ENCODE results near the gene KIF24. TPM values are rescaled to one million over a fixed set of nuclear protein-coding genes. Genes with fewer than 3 reads are reported as not detected.

KIF24 gene
- total RNA-seq, 2 donors from 2014 or later: 1.7 to 7.3 TPM

- Histone ChIP-seq H3K4me1 (replicated peaks) (peaks cover 7% of the 10 kb centered on the region), H3K9me3 (no peaks in the 10 kb centered on the region), H3K36me3 (no peaks in the 10 kb centered on the region), H3K27me3 (replicated peaks; ENCODE audit: insufficient read depth) (no peaks in the 10 kb centered on the region), H3K4me3 (peak within 1 kb of the TSS; percentile 59 to 65), H3K27ac (peak within 1 kb of the TSS; percentile 71 to 75)
- WGBS: under 1% methylated on average over 54 of the region's 54 CpGs
- DNase-seq (ENCODE audit: low spot score): peak; percentile 93
- intact Hi-C loops (cut with DNase I): loop anchor here (5.0 kb wide), 1 partner anchor 124 kb away; no protein-coding TSS in a partner anchor
- TF ChIP-seq POLR2AphosphoS5 (IDR thresholded peaks at IDR 0.05): peak; percentile 90
- peak in 2 of 4 experiments; percentile 6 to 22 for TF ChIP-seq CTCF (IDR thresholded peaks at IDR 0.05)
- peak; percentile 85 for TF ChIP-seq POLR2A (IDR thresholded peaks at IDR 0.05)
Observed at GRCh38 chr9:34376596-34377403, 47.7 kb upstream of the KIF24 start, which contains the start of gene MYORG. TSS of gene MYORG (minus strand) at chr9:34376898. CDS start at chr9:34372943, 3,955 bp downstream.

- Histone ChIP-seq H3K36me3 (no peaks in the 10 kb centered on the region), H3K9me3 (no peaks in the 10 kb centered on the region), H3K4me1 (replicated peaks) (peaks cover 7% of the 10 kb centered on the region), H3K27ac (peak overlapping the region; percentile 71 to 75), H3K27me3 (replicated peaks; ENCODE audit: insufficient read depth) (no peaks in the 10 kb centered on the region), H3K4me3 (peak overlapping the region; percentile 59 to 65)
- DNase-seq (ENCODE audit: low spot score): no peak
- WGBS: 14% methylated on average over 22 of the region's 22 CpGs
- peak in 2 of 4 experiments; percentile 30 to 49 for TF ChIP-seq CTCF (IDR thresholded peaks at IDR 0.05)
- no peak for TF ChIP-seq POLR2A (IDR thresholded peaks at IDR 0.05)
- TF ChIP-seq POLR2AphosphoS5 (IDR thresholded peaks at IDR 0.05): no peak
- intact Hi-C loops (cut with DNase I): loop anchor here (5.0 kb wide), 1 partner anchor 124 kb away; no protein-coding TSS in a partner anchor
Observed at GRCh38 chr9:34375901-34376595, 47.0 kb upstream of the KIF24 start.

- intact Hi-C loops (cut with DNase I): loop anchor here (5.0 kb wide), 1 partner anchor 123 kb away; no protein-coding TSS in a partner anchor
- Histone ChIP-seq H3K4me1 (replicated peaks) (peaks cover 5% of the 10 kb centered on the region), H3K4me3 (no peak overlapping the region), H3K27me3 (replicated peaks; ENCODE audit: insufficient read depth) (no peaks in the 10 kb centered on the region), H3K27ac (no peak overlapping the region), H3K36me3 (no peaks in the 10 kb centered on the region), H3K9me3 (no peaks in the 10 kb centered on the region)
- 68% methylated on average over 5 of the region's 5 CpGs for WGBS
- DNase-seq (ENCODE audit: low spot score): no peak
- TF ChIP-seq POLR2AphosphoS5 (IDR thresholded peaks at IDR 0.05) (no peak), POLR2A (IDR thresholded peaks at IDR 0.05) (no peak), CTCF (IDR thresholded peaks at IDR 0.05) (no peak)
Observed at GRCh38 chr9:34374905-34375552, 46.0 kb upstream of the KIF24 start.

GRCh38 chr9:34374339-34374738 is 45.3 kb upstream of the KIF24 start:
- TF ChIP-seq POLR2A (IDR thresholded peaks at IDR 0.05) (no peak), CTCF (IDR thresholded peaks at IDR 0.05) (no peak), POLR2AphosphoS5 (IDR thresholded peaks at IDR 0.05) (no peak)
- no peak for DNase-seq (ENCODE audit: low spot score)
- Histone ChIP-seq H3K4me3 (no peak overlapping the region), H3K27ac (no peak overlapping the region), H3K9me3 (no peaks in the 10 kb centered on the region), H3K27me3 (replicated peaks; ENCODE audit: insufficient read depth) (no peaks in the 10 kb centered on the region), H3K4me1 (replicated peaks) (no peaks in the 10 kb centered on the region), H3K36me3 (no peaks in the 10 kb centered on the region)
- 89% methylated on average over 3 of the region's 3 CpGs for WGBS
- intact Hi-C loops (cut with DNase I): no loop called here

Measured in prostate gland (tissue), 2 donors.